Measurements from ENCODE around the gene PTPRG.

DNA sequence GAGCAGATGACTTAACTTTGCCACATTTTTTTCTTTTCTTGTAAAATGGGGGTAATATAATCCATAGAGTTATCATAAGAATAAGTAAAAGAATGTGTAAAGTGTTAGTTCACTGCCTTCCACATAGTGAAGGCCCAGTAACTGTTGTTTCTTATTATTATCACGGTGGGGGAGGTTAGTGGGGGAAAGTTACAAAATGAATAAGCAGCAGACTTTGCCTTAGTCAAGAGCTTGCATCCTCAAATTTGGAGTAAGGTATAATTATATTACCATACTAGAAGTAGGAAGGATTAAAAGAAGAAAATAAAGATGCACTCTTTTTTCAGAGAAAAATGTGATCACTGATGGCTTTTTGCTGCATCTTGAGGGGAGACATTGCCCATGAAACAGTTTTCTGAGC, 247.6 kb downstream of the PTPRG start:
- TF ChIP-seq, protein P1, sequence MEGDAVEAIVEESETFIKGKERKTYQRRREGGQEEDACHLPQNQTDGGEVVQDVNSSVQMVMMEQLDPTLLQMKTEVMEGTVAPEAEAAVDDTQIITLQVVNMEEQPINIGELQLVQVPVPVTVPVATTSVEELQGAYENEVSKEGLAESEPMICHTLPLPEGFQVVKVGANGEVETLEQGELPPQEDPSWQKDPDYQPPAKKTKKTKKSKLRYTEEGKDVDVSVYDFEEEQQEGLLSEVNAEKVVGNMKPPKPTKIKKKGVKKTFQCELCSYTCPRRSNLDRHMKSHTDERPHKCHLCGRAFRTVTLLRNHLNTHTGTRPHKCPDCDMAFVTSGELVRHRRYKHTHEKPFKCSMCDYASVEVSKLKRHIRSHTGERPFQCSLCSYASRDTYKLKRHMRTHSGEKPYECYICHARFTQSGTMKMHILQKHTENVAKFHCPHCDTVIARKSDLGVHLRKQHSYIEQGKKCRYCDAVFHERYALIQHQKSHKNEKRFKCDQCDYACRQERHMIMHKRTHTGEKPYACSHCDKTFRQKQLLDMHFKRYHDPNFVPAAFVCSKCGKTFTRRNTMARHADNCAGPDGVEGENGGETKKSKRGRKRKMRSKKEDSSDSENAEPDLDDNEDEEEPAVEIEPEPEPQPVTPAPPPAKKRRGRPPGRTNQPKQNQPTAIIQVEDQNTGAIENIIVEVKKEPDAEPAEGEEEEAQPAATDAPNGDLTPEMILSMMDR (IDR thresholded peaks at IDR 0.05) = no peak
- TF ChIP-seq POLR2A (IDR thresholded peaks at IDR 0.05) = no peak

All from body of pancreas (tissue), 4 donors.